Jurkat, Clone E6-1 (cell line): Measurements from ENCODE around the gene SDK1.
"Not testable (repeated sequence)": the region's sequence is repeated elsewhere in the genome, so short reads cannot be mapped to it uniquely, and the experiment has no call there.

Experiments
- DNase-seq: peaks from one replicate; pipeline ENCODE4 v3.0.0-alpha.2; 2011; ENCODE audit warnings: low read depth, low spot score
- H3K4me3 ChIP-seq: 2 replicates; pipeline ENCODE4 v1.5.1; 2011; ENCODE audit warnings: mild to moderate bottlenecking, low read length, control low read depth, moderate library complexity

SDK1 gene

GRCh38 chr7:3668743-3669142, 367.7 kb downstream of the SDK1 start:
- no peak for DNase-seq
- no peak overlapping the region for H3K4me3 ChIP-seq

GRCh38 chr7:3670898-3671297, 369.8 kb downstream of the SDK1 start:
- H3K4me3 ChIP-seq: no peak overlapping the region
- DNase-seq: no peak

- DNase-seq: peak; percentile 28
- H3K4me3 ChIP-seq: no peak overlapping the region
Measured at GRCh38 chr7:3673524-3673923, 372.5 kb downstream of the SDK1 start.

- H3K4me3 ChIP-seq: no peak overlapping the region
- DNase-seq: no peak
Measured at GRCh38 chr7:3678314-3678810, 377.3 kb downstream of the SDK1 start.

- no peak for DNase-seq
- H3K4me3 ChIP-seq: no peak overlapping the region
Measured at GRCh38 chr7:3682028-3682710, 381.1 kb downstream of the SDK1 start.

GRCh38 chr7:3683546-3684539, 382.8 kb downstream of the SDK1 start:
- DNase-seq: no peak
- no peak overlapping the region for H3K4me3 ChIP-seq

GRCh38 chr7:3688071-3688470, 387.0 kb downstream of the SDK1 start:
- no peak overlapping the region for H3K4me3 ChIP-seq
- DNase-seq: no peak

- no peak overlapping the region for H3K4me3 ChIP-seq
- DNase-seq: no peak
Measured at GRCh38 chr7:3688842-3689241, 387.8 kb downstream of the SDK1 start.

- DNase-seq: no peak
- H3K4me3 ChIP-seq: no peak overlapping the region
Measured at GRCh38 chr7:3691478-3692158, 390.6 kb downstream of the SDK1 start.

GRCh38 chr7:3695602-3696001, 394.6 kb downstream of the SDK1 start:
- H3K4me3 ChIP-seq: no peak overlapping the region
- DNase-seq: no peak

GRCh38 chr7:3696113-3696512, 395.1 kb downstream of the SDK1 start:
- no peak overlapping the region for H3K4me3 ChIP-seq
- no peak for DNase-seq

- DNase-seq: no peak
- H3K4me3 ChIP-seq: no peak overlapping the region
Measured at GRCh38 chr7:3697472-3697871, 396.4 kb downstream of the SDK1 start.

GRCh38 chr7:3705258-3705657, 404.2 kb downstream of the SDK1 start:
- DNase-seq: no peak
- no peak overlapping the region for H3K4me3 ChIP-seq

GRCh38 chr7:3706091-3706490, 405.0 kb downstream of the SDK1 start:
- not testable (repeated sequence) for DNase-seq, H3K4me3 ChIP-seq

GRCh38 chr7:3710122-3710521, 409.1 kb downstream of the SDK1 start:
- H3K4me3 ChIP-seq: no peak overlapping the region
- no peak for DNase-seq

GRCh38 chr7:3710531-3710930, 409.5 kb downstream of the SDK1 start:
- DNase-seq: no peak
- no peak overlapping the region for H3K4me3 ChIP-seq

- no peak for DNase-seq
Measured at GRCh38 chr7:3712841-3713240, 411.8 kb downstream of the SDK1 start.

GRCh38 chr7:3721422-3721821, 420.4 kb downstream of the SDK1 start:
- DNase-seq: no peak
- H3K4me3 ChIP-seq: no peak overlapping the region

More at GRCh38 chr7:3712841-3713240, 411.8 kb downstream of the SDK1 start:
- H3K4me3 ChIP-seq: no peak overlapping the region

- peak; percentile 58 for DNase-seq
- H3K4me3 ChIP-seq: no peak overlapping the region
Measured at GRCh38 chr7:3722396-3722922, 421.4 kb downstream of the SDK1 start.
